Measurements from ENCODE around the gene GPR62. TPM values are rescaled to one million over a fixed set of nuclear protein-coding genes. Genes with fewer than 3 reads are reported as not detected.

Gene GPR62
- total and polyA plus RNA-seq, 7 donors, result 0.03 to 1.1 (median 0.71) TPM; not detected in 4

DNA sequence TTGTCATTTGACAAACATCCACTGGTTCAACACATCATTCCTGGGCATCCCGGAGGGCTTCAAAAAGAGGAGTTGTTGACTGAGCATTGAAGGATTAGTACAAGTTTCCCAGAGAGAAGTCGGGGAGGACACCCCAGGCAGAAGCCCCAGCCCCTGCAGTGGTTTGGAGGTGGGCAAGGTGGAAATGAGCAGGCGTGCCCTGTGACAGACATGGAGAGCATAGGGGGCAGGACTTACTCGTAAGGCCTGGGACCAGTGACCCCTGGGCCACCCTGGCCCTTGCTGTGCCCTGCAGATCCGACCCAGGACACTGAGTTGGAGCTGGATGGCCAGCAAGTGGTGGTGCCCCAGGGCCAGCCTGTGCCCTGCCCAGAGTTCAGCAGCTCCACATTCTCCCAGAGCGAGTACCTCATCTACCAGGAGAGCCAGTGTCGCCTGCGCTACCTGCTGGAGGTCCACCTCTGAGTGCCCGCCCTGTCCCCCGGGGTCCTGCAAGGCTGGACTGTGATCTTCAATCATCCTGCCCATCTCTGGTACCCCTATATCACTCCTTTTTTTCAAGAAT lies 7.1 kb upstream of the GPR62 start:
- no peak overlapping the region for H3K4me3 ChIP-seq
- H3K27me3 ChIP-seq, result no peaks in the 10 kb centered on the region
- no peak overlapping the region for H3K27ac ChIP-seq
- H3K9me3 ChIP-seq, result no peaks in the 10 kb centered on the region
- intact Hi-C loops (cut with DNase I), result loop anchor here (10.0 kb wide), 1 partner anchor 453 kb away; no protein-coding TSS in a partner anchor
- peaks cover 0 to 45% (median 3%) of the 10 kb centered on the region in 4 donors for H3K36me3 ChIP-seq
- H3K4me1 ChIP-seq, result peaks cover 0 to 5% (median 4%) of the 10 kb centered on the region in 4 donors
- no peak for DNase-seq
- 92 to 94% methylated on average over 10 of the region's 10 CpGs for WGBS, 2 donors
- TF ChIP-seq EP300 (IDR thresholded peaks at IDR 0.05), result no peak
- TF ChIP-seq POLR2AphosphoS5 (IDR thresholded peaks at IDR 0.05), result no peak
- TF ChIP-seq POLR2A (IDR thresholded peaks at IDR 0.05), result no peak
- TF ChIP-seq, protein P1, sequence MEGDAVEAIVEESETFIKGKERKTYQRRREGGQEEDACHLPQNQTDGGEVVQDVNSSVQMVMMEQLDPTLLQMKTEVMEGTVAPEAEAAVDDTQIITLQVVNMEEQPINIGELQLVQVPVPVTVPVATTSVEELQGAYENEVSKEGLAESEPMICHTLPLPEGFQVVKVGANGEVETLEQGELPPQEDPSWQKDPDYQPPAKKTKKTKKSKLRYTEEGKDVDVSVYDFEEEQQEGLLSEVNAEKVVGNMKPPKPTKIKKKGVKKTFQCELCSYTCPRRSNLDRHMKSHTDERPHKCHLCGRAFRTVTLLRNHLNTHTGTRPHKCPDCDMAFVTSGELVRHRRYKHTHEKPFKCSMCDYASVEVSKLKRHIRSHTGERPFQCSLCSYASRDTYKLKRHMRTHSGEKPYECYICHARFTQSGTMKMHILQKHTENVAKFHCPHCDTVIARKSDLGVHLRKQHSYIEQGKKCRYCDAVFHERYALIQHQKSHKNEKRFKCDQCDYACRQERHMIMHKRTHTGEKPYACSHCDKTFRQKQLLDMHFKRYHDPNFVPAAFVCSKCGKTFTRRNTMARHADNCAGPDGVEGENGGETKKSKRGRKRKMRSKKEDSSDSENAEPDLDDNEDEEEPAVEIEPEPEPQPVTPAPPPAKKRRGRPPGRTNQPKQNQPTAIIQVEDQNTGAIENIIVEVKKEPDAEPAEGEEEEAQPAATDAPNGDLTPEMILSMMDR (IDR thresholded peaks at IDR 0.05), result no peak

DNA sequence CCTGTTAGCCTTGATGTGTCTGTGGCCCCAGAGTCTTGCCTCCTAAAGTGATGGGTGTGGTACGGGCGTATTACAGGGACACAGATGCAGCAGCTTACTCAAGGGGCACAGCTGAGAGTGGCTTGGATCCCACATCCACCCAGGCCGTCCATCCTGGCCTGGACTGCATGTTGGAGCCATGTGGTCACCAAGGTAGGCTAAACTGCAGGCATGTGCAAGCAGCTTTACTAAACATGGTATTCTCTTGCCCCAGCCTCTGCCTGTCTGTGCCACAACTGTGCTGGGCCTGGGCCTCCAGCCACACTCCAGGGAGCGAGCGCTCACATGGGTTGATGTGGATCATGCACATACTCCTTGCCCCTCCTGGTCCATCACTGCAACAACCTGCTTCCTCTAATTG lies 6.1 kb upstream of the GPR62 start:
- Histone ChIP-seq H3K36me3 (peaks cover 0 to 44% (median 3%) of the 10 kb centered on the region in 4 donors), H3K27ac (no peak overlapping the region), H3K9me3 (no peaks in the 10 kb centered on the region), H3K27me3 (no peaks in the 10 kb centered on the region), H3K4me1 (no peaks in the 10 kb centered on the region), H3K4me3 (no peak overlapping the region)
- DNase-seq, result no peak
- TF ChIP-seq POLR2A (IDR thresholded peaks at IDR 0.05) (no peak), EP300 (IDR thresholded peaks at IDR 0.05) (no peak), POLR2AphosphoS5 (IDR thresholded peaks at IDR 0.05) (no peak)
- TF ChIP-seq, protein P1 (IDR thresholded peaks at IDR 0.05), result no peak
- 87 to 93% methylated on average over 5 of the region's 5 CpGs for WGBS, 2 donors
- intact Hi-C loops (cut with DNase I), result loop anchor here (10.0 kb wide), 1 partner anchor 454 kb away; no protein-coding TSS in a partner anchor

DNA sequence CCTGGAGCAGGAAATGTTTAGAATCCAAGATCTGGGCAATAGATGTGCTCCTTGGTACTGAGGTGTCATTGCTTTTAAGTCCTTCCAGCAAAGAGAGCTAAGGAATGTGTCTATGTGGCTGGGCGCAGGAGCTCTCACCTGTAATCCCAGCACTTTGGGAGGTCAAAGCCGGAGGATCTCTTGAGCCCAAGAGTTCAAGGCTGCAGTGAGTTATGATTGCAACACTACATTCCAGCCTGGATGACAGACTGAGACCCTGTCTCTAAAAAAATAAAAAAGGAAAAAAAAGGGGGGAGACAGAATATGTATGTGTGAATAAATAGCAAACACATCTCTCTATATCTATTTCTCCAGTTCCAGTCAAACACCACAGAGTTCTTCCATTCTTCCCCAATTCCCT lies 4.3 kb upstream of the GPR62 start:
- H3K27me3 ChIP-seq, result no peaks in the 10 kb centered on the region
- no peak for DNase-seq
- H3K27ac ChIP-seq, result no peak overlapping the region
- peaks cover 0 to 7% (median 6%) of the 10 kb centered on the region in 4 donors for H3K4me1 ChIP-seq
- H3K9me3 ChIP-seq, result no peaks in the 10 kb centered on the region
- no peak overlapping the region for H3K4me3 ChIP-seq
- intact Hi-C loops (cut with DNase I), result no loop called here
- TF ChIP-seq POLR2A (IDR thresholded peaks at IDR 0.05) (no peak), POLR2AphosphoS5 (IDR thresholded peaks at IDR 0.05) (no peak), EP300 (IDR thresholded peaks at IDR 0.05) (no peak)
- TF ChIP-seq, protein P1 (IDR thresholded peaks at IDR 0.05), result no peak
- 93 to 94% methylated on average over 2 of the region's 2 CpGs for WGBS, 2 donors
- peaks cover 0 to 27% (median 1%) of the 10 kb centered on the region in 4 donors for H3K36me3 ChIP-seq

DNA sequence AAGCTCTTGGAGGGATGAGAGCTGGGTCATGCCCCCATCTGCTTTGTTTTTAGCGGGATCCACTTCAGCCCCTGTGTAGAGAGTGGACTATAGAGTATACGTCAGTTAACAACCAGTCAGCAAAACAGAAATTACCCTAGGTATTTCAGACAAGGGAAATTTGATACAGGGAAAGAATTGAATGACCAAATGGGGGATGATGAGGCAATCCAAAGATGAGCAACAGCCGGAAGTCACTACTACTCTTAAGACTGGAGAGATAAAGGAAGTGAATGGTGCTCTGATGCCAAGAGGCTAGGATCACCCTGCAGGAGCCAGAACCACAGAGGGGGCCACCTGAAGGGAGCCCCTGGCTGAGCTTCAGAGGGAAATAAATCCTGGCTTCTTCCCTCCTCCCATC lies 1.7 kb upstream of the GPR62 start:
- Histone ChIP-seq H3K4me1 (peaks cover 0 to 17% (median 15%) of the 10 kb centered on the region in 4 donors), H3K27me3 (no peaks in the 10 kb centered on the region), H3K4me3 (no peak overlapping the region), H3K36me3 (peaks cover 0 to 22% (median 2%) of the 10 kb centered on the region in 4 donors), H3K27ac (no peak overlapping the region), H3K9me3 (no peaks in the 10 kb centered on the region)
- no peak for TF ChIP-seq POLR2AphosphoS5 (IDR thresholded peaks at IDR 0.05)
- no peak for TF ChIP-seq POLR2A (IDR thresholded peaks at IDR 0.05)
- no peak for TF ChIP-seq EP300 (IDR thresholded peaks at IDR 0.05)
- TF ChIP-seq, protein P1 (IDR thresholded peaks at IDR 0.05), result no peak
- no peak for DNase-seq
- 69 to 80% methylated on average over 3 of the region's 3 CpGs for WGBS, 2 donors
- intact Hi-C loops (cut with DNase I), result no loop called here

All from sigmoid colon (tissue), 7 donors.